Mesendoderm (in vitro differentiated cells): ENCODE results near the gene CUEDC2.

Source experiments
- DNase-seq: peaks from one replicate; pipeline ENCODE4 v3.0.0; 2013
- H2AK5ac ChIP-seq: 2 replicates; pipeline ENCODE4 v1.6.1; 2013; ENCODE audit warnings: low read length, inconsistent platforms
- H2BK120ac ChIP-seq: 2 replicates; pipeline ENCODE4 v1.6.1; 2013; ENCODE audit warnings: low read depth, mild to moderate bottlenecking, low read length, moderate library complexity, mixed read lengths
- H2BK15ac ChIP-seq: replicated peaks from 2 replicates; pipeline ENCODE4 v1.6.1; 2013; ENCODE audit warnings: low read depth, mild to moderate bottlenecking, moderate library complexity
- H2BK5ac ChIP-seq: 2 replicates; pipeline ENCODE4 v1.6.1; 2013; ENCODE audit warnings: low read length, inconsistent platforms
- H3K18ac ChIP-seq: 2 replicates; pipeline ENCODE4 v1.6.1; 2013; ENCODE audit warnings: mild to moderate bottlenecking, low read length, mixed read lengths
- H3K23ac ChIP-seq: one replicate; pipeline ENCODE4 v1.6.1; 2013; ENCODE audit warnings: low read length
- H3K27ac ChIP-seq: 2 replicates; pipeline ENCODE4 v1.5.1; 2013; ENCODE audit warnings: low read depth, mild to moderate bottlenecking, inconsistent platforms, low read length, moderate library complexity
- H3K27me3 ChIP-seq: 2 replicates; pipeline ENCODE4 v1.6.1; 2013; ENCODE audit warnings: low read length, control low read depth, mild to moderate bottlenecking, inconsistent platforms; ENCODE audit not compliant: insufficient read depth, poor library complexity
- H3K36me3 ChIP-seq: 2 replicates; pipeline ENCODE4 v1.6.1; 2013; ENCODE audit warnings: low read length, inconsistent platforms; ENCODE audit not compliant: control insufficient read depth, insufficient read depth
- H3K4ac ChIP-seq: one replicate; pipeline ENCODE4 v1.6.1; 2013; ENCODE audit warnings: low read depth, mild to moderate bottlenecking, low read length, moderate library complexity
- H3K4me1 ChIP-seq: 2 replicates; pipeline ENCODE4 v1.6.1; 2013; ENCODE audit warnings: low read depth, low read length, inconsistent platforms; ENCODE audit not compliant: control insufficient read depth
- H3K4me2 ChIP-seq: 2 replicates; pipeline ENCODE4 v1.6.1; 2013; ENCODE audit warnings: low read length
- H3K4me3 ChIP-seq: 2 replicates; pipeline ENCODE4 v1.5.1; 2013; ENCODE audit warnings: mild to moderate bottlenecking, low read length
- H3K56ac ChIP-seq: one replicate; pipeline ENCODE4 v1.6.1; 2013; ENCODE audit warnings: low read length
- H3K79me1 ChIP-seq: 2 replicates; pipeline ENCODE4 v1.6.1; 2013; ENCODE audit warnings: low read length, inconsistent platforms
- H3K79me2 ChIP-seq: 2 replicates; pipeline ENCODE4 v1.6.1; 2013; ENCODE audit warnings: mild to moderate bottlenecking, low read length; ENCODE audit not compliant: control insufficient read depth, insufficient read depth
- H3K9ac ChIP-seq: 2 replicates; pipeline ENCODE4 v1.6.1; 2013; ENCODE audit warnings: low read length, inconsistent platforms
- H4K5ac ChIP-seq: one replicate; pipeline ENCODE4 v1.6.1; 2013; ENCODE audit warnings: low read length
- H4K8ac ChIP-seq: one replicate; pipeline ENCODE4 v1.6.1; 2013; ENCODE audit warnings: low read depth, mild to moderate bottlenecking, control low read depth, low read length, moderate library complexity
- WGBS: extraction: QIAGEN DNeasy Blood & Tissue Kit; methylation state at CpG from one replicate; pipeline ENCODE4 v1.1.7; 2013; ENCODE audit warnings: low lambda C conversion rate, missing lambda C conversion rate; ENCODE audit not compliant: insufficient coverage; ENCODE audit errors: extremely low coverage; 5-methylcytosine and 5-hydroxymethylcytosine counted together

The CUEDC2 gene

GRCh38 chr10:102473445-102474331 is 41.3 kb upstream of the CUEDC2 start:
- Histone ChIP-seq H3K27me3 (no peaks in the 10 kb centered on the region), H3K56ac (no peak overlapping the region), H3K4me1 (no peaks in the 10 kb centered on the region), H3K36me3 (no peaks in the 10 kb centered on the region), H3K18ac (no peak overlapping the region), H2BK15ac (no peak overlapping the region), H4K8ac (no peak overlapping the region), H3K23ac (no peak overlapping the region), H3K79me2 (no peaks in the 10 kb centered on the region), H3K79me1 (no peaks in the 10 kb centered on the region), H2BK5ac (no peak overlapping the region), H3K27ac (no peak overlapping the region), H4K5ac (no peak overlapping the region), H3K4me2 (no peak overlapping the region), H3K4ac (no peak overlapping the region), H3K4me3 (no peak overlapping the region), H3K9ac (no peak overlapping the region), H2BK120ac (no peak overlapping the region), H2AK5ac (no peak overlapping the region)
- no peak for DNase-seq
- no CpG with 5 or more reads among the region's 27 CpGs for WGBS

DNA sequence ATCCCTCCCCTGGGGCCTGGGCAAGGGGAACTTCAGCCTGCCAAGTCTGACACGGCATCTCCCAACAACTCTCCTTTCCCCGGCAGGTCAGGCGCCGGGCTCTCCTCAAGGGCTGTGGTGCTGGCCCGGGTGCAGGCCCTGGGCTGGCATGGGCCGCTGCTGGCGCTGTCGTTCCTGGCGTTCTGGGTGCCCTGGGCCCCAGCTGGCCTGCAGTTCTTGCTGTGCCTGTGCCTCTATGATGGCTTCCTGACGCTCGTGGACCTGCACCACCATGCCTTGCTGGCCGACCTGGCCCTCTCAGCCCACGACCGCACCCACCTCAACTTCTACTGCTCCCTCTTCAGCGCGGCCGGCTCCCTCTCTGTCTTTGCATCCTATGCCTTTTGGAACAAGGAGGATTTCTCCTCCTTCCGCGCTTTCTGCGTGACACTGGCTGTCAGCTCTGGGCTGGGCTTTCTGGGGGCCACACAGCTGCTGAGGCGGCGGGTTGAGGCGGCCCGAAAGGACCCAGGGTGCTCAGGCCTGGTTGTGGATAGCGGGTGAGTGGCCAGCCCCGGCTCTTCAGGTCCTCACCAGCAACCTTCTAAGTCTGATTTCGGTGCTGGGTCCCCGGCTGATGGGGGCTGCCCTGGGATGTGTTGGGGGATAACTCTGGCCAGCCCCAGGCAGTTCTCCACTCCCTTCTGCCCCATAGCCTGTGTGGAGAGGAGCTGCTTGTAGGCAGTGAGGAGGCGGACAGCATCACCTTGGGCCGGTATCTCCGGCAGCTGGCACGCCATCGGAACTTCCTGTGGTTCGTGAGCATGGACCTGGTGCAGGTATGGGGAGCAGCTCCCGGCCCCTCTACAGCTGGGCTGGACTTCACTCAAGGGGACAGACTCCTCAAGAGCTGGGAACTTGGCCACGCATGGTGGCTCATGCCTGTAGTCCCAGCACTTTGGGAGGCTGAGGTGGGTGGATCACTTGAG is 38.5 kb upstream of the CUEDC2 start:
- Histone ChIP-seq H3K79me1 (no peaks in the 10 kb centered on the region), H3K18ac (no peak overlapping the region), H3K4me1 (no peaks in the 10 kb centered on the region), H3K27me3 (no peaks in the 10 kb centered on the region), H3K4me3 (no peak overlapping the region), H2BK120ac (no peak overlapping the region), H3K56ac (no peak overlapping the region), H4K8ac (no peak overlapping the region), H3K23ac (no peak overlapping the region), H3K27ac (no peak overlapping the region), H2BK15ac (no peak overlapping the region), H3K9ac (no peak overlapping the region), H3K4ac (no peak overlapping the region), H2AK5ac (no peak overlapping the region), H2BK5ac (no peak overlapping the region), H3K4me2 (no peak overlapping the region), H4K5ac (no peak overlapping the region), H3K36me3 (no peaks in the 10 kb centered on the region), H3K79me2 (no peaks in the 10 kb centered on the region)
- WGBS, result no CpG with 5 or more reads among the region's 36 CpGs
- DNase-seq, result no peak

GRCh38 chr10:102468683-102469082 is 36.3 kb upstream of the CUEDC2 start:
- DNase-seq, result no peak
- Histone ChIP-seq H3K79me2 (no peaks in the 10 kb centered on the region), H3K79me1 (no peaks in the 10 kb centered on the region), H3K4me2 (no peak overlapping the region), H3K23ac (no peak overlapping the region), H3K36me3 (no peaks in the 10 kb centered on the region), H2BK120ac (no peak overlapping the region), H2BK15ac (no peak overlapping the region), H2AK5ac (no peak overlapping the region), H4K5ac (no peak overlapping the region), H2BK5ac (no peak overlapping the region), H3K56ac (no peak overlapping the region), H3K4me3 (no peak overlapping the region), H4K8ac (no peak overlapping the region), H3K18ac (no peak overlapping the region), H3K4me1 (peaks cover 1% of the 10 kb centered on the region), H3K27me3 (no peaks in the 10 kb centered on the region), H3K4ac (no peak overlapping the region), H3K27ac (no peak overlapping the region), H3K9ac (no peak overlapping the region)
- no CpG with 5 or more reads among the region's 9 CpGs for WGBS

DNA sequence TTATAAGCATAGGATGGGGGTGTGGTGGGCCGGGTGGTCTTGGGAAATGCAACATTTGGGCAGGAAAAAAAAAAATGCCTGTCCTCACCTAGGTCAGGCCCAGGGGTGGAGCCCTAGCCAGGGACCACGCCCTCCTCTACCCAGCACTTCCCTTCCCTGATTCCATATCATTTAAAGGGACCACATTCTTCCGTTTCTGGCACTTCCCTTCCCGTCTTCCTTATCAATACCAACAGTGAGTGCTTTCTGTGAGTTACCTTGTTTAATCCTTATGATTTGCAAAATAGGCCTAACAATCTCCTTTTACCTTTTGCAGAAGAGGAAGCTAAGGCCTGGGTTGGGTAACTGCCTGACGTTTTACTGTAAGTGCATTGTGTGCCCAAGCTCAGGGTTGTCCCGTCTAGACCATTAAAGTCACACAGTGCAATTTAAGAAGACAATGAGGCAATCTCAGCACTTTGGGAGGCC is 35.6 kb upstream of the CUEDC2 start:
- no peak overlapping the region for H3K27ac ChIP-seq
- H3K9ac ChIP-seq, result no peak overlapping the region
- no peak overlapping the region for H4K5ac ChIP-seq
- H2BK15ac ChIP-seq, result no peak overlapping the region
- H4K8ac ChIP-seq, result no peak overlapping the region
- no peaks in the 10 kb centered on the region for H3K36me3 ChIP-seq
- peaks cover 2% of the 10 kb centered on the region for H3K4me1 ChIP-seq
- no peak overlapping the region for H3K4me2 ChIP-seq
- H3K23ac ChIP-seq, result no peak overlapping the region
- no CpG with 5 or more reads among the region's 6 CpGs for WGBS
- H3K4me3 ChIP-seq, result no peak overlapping the region
- H3K79me1 ChIP-seq, result no peaks in the 10 kb centered on the region
- H3K27me3 ChIP-seq, result no peaks in the 10 kb centered on the region
- H2AK5ac ChIP-seq, result no peak overlapping the region
- DNase-seq, result no peak
- no peak overlapping the region for H3K18ac ChIP-seq
- no peak overlapping the region for H2BK120ac ChIP-seq
- H3K56ac ChIP-seq, result no peak overlapping the region
- H2BK5ac ChIP-seq, result no peak overlapping the region
- H3K4ac ChIP-seq, result no peak overlapping the region
- H3K79me2 ChIP-seq, result no peaks in the 10 kb centered on the region

GRCh38 chr10:102467318-102467717 is 34.9 kb upstream of the CUEDC2 start:
- Histone ChIP-seq H2AK5ac (no peak overlapping the region), H2BK120ac (no peak overlapping the region), H3K9ac (no peak overlapping the region), H3K23ac (no peak overlapping the region), H3K4me2 (no peak overlapping the region), H3K4ac (no peak overlapping the region), H3K27ac (no peak overlapping the region), H2BK5ac (no peak overlapping the region), H4K8ac (no peak overlapping the region), H3K79me2 (no peaks in the 10 kb centered on the region), H3K4me1 (peaks cover 7% of the 10 kb centered on the region), H3K4me3 (no peak overlapping the region), H3K18ac (no peak overlapping the region), H3K27me3 (no peaks in the 10 kb centered on the region), H4K5ac (no peak overlapping the region), H3K56ac (no peak overlapping the region), H2BK15ac (no peak overlapping the region), H3K79me1 (no peaks in the 10 kb centered on the region), H3K36me3 (no peaks in the 10 kb centered on the region)
- no CpG with 5 or more reads among the region's 6 CpGs for WGBS
- no peak for DNase-seq
